HepG2 (cell line): Measurements from ENCODE around the gene PPP1R18. TPM values are rescaled to one million over a fixed set of nuclear protein-coding genes. Genes with fewer than 3 reads are reported as not detected.

Experiments used
- ELF4 ChIP-seq: sonication (generic); formaldehyde crosslinking; IDR thresholded peaks from 2 replicates; pipeline ENCODE4 v1.5.0; 2020; ENCODE audit warnings: missing genetic modification reagents, mild to moderate bottlenecking, moderate library complexity, borderline replicate concordance
- HNF4G ChIP-seq, 2 experiments: sonication (generic) in 1 of 2; formaldehyde crosslinking in 1 of 2; IDR thresholded peaks; 2 replicates each; pipeline versions ENCODE4 v1.4.0 to v1.6.1; 2011 to 2020; ENCODE audit warnings: borderline replicate concordance in 2 of 2, low read depth in 2 of 2, mild to moderate bottlenecking in 2 of 2, low read length in 1 of 2, missing genetic modification reagents in 1 of 2, moderate library complexity in 1 of 2
- NKX3-1 ChIP-seq: sonication (generic); formaldehyde crosslinking; IDR thresholded peaks from 2 replicates; pipeline ENCODE4 v1.5.0; 2020; ENCODE audit warnings: missing genetic modification reagents
- SP2 ChIP-seq: sonication (generic); formaldehyde crosslinking; IDR thresholded peaks from 2 replicates; pipeline ENCODE4 v1.5.1; 2020; ENCODE audit warnings: mild to moderate bottlenecking, missing genetic modification reagents
- THYN1 ChIP-seq: sonication (generic); formaldehyde crosslinking; IDR thresholded peaks from 2 replicates; pipeline ENCODE4 v1.8.1; 2023; ENCODE audit warnings: low read depth, mild to moderate bottlenecking, moderate library complexity, missing genetic modification reagents, borderline replicate concordance
- ZIK1 ChIP-seq: sonication (generic); formaldehyde crosslinking; IDR thresholded peaks from 2 replicates; pipeline ENCODE4 v1.5.0; 2020; ENCODE audit warnings: mild to moderate bottlenecking, low read depth, missing genetic modification reagents, borderline replicate concordance
- ZNF180 ChIP-seq: sonication (generic); formaldehyde crosslinking; IDR thresholded peaks from 2 replicates; pipeline ENCODE4 v1.4.0; 2020; ENCODE audit warnings: low read depth, missing genetic modification reagents, borderline replicate concordance
- ZNF230 ChIP-seq: sonication (generic); formaldehyde crosslinking; IDR thresholded peaks from 2 replicates; pipeline ENCODE4 v1.4.0; 2020; ENCODE audit warnings: mild to moderate bottlenecking, missing genetic modification reagents
- ZNF781 ChIP-seq: sonication (generic); formaldehyde crosslinking; IDR thresholded peaks from 2 replicates; pipeline ENCODE4 v1.5.1; 2020; ENCODE audit warnings: borderline replicate concordance, mild to moderate bottlenecking, missing genetic modification reagents; ENCODE audit errors: not compliant biosample characterization
- polyA plus RNA-seq, 8 experiments: library from polyadenylated mRNA; depleted of rRNA in 3 of 8; stranded (reverse) in 7 of 8; unstranded in 1 of 8; fragments of >200 nt; fragmentation: Illumina TruSeq in 4 of 8; extraction: Trizol in 4 of 8; gene quantifications; 2 replicates each; pipeline versions ENCODE4 v1.2.1 to v1.2.3, GENCODE V29; 2011 to 2016; ENCODE audit warnings: low read depth in 4 of 8, missing spikeins in 1 of 8, mixed read lengths in 1 of 8; ENCODE audit not compliant: insufficient read depth in 1 of 8
- total RNA-seq, 5 experiments: library from RNA; depleted of rRNA; stranded (reverse); fragments of >200 nt; fragmentation: Illumina TruSeq; extraction: Trizol; gene quantifications; 2 replicates each; pipeline ENCODE4 v1.2.3, GENCODE V29; 2016; ENCODE audit warnings: low read depth in 1 of 5
- TF ChIP-seq, protein P1 (sequence below): sonication (generic); formaldehyde crosslinking; IDR thresholded peaks from 2 replicates; pipeline ENCODE4 v1.5.1; 2020; ENCODE audit warnings: mild to moderate bottlenecking, missing genetic modification reagents, borderline replicate concordance
- TF ChIP-seq, protein P2 (sequence below): sonication (generic); formaldehyde crosslinking; IDR thresholded peaks from 2 replicates; pipeline ENCODE4 v1.5.0; 2020; ENCODE audit warnings: mild to moderate bottlenecking, missing genetic modification reagents, borderline replicate concordance
- TF ChIP-seq, protein P3 (sequence below): sonication (generic); formaldehyde crosslinking; conservative IDR thresholded peaks from 2 replicates; pipeline ENCODE4 v1.8.0; 2022; ENCODE audit warnings: missing genetic modification reagents
- TF ChIP-seq, protein P4 (sequence below): sonication (generic); formaldehyde crosslinking; IDR thresholded peaks from 2 replicates; pipeline ENCODE4 v1.5.1; 2020; ENCODE audit warnings: missing genetic modification reagents, mild to moderate bottlenecking, borderline replicate concordance

Gene PPP1R18
- total and polyA plus RNA-seq, 2 of the 13 experiments (the other 11 are each of a cell fraction or from before 2014, with no cell fraction given), result 4.9 to 9.2 TPM

DNA sequence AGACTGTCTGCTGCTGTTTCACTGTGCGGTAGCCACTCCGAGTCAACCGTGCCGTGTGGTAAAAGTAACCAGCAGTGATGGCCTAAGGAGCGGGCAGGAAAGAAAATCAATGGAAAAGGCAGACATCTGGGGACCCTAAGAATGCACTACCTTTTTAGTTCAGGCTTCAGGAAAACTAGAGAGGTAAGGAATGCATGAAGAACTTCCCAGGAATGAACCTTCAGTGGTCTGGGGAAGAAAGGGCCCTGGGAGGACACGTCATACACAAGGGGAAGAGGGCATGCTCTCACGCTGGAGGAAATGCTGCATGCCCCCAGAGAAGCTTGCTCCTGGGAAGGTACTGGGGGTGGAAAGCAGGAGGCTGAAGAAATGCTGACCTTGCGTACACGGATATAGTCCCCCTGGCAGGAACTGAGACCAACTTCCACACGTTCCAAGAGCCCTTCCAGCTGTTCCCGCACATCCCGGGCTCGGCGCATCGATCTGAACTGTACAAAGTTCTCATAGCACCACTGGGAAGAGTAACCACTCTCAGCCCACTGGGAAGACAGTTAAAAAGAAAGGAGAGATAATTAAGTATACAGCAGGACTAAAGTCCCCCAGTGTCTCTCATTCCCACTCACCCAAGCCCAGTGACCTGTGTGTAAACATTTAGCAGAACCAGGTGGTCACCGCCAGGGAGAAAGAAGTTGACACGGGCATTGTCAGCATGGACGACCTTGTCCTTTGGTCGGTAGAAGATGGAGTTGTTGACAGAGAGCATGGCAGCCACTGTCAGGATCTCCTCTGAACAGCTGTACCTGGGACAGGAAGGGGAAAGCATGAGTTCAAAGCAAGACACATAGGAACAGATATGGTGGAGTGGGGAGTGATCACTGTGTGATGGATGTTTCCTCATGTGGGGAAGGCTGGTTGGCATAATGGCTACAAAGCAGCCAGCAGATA lies 31.4 kb downstream of the PPP1R18 start (continued):
- TF ChIP-seq, protein P1, sequence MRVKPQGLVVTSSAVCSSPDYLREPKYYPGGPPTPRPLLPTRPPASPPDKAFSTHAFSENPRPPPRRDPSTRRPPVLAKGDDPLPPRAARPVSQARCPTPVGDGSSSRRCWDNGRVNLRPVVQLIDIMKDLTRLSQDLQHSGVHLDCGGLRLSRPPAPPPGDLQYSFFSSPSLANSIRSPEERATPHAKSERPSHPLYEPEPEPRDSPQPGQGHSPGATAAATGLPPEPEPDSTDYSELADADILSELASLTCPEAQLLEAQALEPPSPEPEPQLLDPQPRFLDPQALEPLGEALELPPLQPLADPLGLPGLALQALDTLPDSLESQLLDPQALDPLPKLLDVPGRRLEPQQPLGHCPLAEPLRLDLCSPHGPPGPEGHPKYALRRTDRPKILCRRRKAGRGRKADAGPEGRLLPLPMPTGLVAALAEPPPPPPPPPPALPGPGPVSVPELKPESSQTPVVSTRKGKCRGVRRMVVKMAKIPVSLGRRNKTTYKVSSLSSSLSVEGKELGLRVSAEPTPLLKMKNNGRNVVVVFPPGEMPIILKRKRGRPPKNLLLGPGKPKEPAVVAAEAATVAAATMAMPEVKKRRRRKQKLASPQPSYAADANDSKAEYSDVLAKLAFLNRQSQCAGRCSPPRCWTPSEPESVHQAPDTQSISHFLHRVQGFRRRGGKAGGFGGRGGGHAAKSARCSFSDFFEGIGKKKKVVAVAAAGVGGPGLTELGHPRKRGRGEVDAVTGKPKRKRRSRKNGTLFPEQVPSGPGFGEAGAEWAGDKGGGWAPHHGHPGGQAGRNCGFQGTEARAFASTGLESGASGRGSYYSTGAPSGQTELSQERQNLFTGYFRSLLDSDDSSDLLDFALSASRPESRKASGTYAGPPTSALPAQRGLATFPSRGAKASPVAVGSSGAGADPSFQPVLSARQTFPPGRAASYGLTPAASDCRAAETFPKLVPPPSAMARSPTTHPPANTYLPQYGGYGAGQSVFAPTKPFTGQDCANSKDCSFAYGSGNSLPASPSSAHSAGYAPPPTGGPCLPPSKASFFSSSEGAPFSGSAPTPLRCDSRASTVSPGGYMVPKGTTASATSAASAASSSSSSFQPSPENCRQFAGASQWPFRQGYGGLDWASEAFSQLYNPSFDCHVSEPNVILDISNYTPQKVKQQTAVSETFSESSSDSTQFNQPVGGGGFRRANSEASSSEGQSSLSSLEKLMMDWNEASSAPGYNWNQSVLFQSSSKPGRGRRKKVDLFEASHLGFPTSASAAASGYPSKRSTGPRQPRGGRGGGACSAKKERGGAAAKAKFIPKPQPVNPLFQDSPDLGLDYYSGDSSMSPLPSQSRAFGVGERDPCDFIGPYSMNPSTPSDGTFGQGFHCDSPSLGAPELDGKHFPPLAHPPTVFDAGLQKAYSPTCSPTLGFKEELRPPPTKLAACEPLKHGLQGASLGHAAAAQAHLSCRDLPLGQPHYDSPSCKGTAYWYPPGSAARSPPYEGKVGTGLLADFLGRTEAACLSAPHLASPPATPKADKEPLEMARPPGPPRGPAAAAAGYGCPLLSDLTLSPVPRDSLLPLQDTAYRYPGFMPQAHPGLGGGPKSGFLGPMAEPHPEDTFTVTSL (CRISPR knock-in tag), result peak; percentile 91; the same call in 1 of the 2 replicates
- TF ChIP-seq ELF4 (CRISPR knock-in tag) (no peak), THYN1 (no peak), ZIK1 (CRISPR knock-in tag) (0 out of 2 replicates have a peak, but pooled peaks have one; percentile 16), ZNF180 (CRISPR knock-in tag) (no peak), HNF4G (IDR thresholded peaks at IDR 0.05; ENCODE audit: borderline replicate concordance, low read depth, low read length) (peak; percentile 89), HNF4G (CRISPR knock-in tag; IDR thresholded peaks at IDR 0.05; ENCODE audit: borderline replicate concordance, low read depth) (peak; percentile 97), ZNF230 (CRISPR knock-in tag) (no peak; the same call in 1 of the 2 replicates), SP2 (CRISPR knock-in tag) (peak; percentile 50), NKX3-1 (no peak), ZNF781 (CRISPR knock-in tag) (no peak)
- TF ChIP-seq, protein P2, sequence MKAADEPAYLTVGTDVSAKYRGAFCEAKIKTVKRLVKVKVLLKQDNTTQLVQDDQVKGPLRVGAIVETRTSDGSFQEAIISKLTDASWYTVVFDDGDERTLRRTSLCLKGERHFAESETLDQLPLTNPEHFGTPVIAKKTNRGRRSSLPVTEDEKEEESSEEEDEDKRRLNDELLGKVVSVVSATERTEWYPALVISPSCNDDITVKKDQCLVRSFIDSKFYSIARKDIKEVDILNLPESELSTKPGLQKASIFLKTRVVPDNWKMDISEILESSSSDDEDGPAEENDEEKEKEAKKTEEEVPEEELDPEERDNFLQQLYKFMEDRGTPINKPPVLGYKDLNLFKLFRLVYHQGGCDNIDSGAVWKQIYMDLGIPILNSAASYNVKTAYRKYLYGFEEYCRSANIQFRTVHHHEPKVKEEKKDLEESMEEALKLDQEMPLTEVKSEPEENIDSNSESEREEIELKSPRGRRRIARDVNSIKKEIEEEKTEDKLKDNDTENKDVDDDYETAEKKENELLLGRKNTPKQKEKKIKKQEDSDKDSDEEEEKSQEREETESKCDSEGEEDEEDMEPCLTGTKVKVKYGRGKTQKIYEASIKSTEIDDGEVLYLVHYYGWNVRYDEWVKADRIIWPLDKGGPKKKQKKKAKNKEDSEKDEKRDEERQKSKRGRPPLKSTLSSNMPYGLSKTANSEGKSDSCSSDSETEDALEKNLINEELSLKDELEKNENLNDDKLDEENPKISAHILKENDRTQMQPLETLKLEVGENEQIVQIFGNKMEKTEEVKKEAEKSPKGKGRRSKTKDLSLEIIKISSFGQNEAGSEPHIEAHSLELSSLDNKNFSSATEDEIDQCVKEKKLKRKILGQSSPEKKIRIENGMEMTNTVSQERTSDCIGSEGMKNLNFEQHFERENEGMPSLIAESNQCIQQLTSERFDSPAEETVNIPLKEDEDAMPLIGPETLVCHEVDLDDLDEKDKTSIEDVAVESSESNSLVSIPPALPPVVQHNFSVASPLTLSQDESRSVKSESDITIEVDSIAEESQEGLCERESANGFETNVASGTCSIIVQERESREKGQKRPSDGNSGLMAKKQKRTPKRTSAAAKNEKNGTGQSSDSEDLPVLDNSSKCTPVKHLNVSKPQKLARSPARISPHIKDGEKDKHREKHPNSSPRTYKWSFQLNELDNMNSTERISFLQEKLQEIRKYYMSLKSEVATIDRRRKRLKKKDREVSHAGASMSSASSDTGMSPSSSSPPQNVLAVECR (CRISPR knock-in tag), result peak; percentile 96
- TF ChIP-seq, protein P3, sequence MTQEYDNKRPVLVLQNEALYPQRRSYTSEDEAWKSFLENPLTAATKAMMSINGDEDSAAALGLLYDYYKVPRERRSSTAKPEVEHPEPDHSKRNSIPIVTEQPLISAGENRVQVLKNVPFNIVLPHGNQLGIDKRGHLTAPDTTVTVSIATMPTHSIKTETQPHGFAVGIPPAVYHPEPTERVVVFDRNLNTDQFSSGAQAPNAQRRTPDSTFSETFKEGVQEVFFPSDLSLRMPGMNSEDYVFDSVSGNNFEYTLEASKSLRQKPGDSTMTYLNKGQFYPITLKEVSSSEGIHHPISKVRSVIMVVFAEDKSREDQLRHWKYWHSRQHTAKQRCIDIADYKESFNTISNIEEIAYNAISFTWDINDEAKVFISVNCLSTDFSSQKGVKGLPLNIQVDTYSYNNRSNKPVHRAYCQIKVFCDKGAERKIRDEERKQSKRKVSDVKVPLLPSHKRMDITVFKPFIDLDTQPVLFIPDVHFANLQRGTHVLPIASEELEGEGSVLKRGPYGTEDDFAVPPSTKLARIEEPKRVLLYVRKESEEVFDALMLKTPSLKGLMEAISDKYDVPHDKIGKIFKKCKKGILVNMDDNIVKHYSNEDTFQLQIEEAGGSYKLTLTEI (CRISPR knock-in tag), result no peak
- TF ChIP-seq, protein P4, sequence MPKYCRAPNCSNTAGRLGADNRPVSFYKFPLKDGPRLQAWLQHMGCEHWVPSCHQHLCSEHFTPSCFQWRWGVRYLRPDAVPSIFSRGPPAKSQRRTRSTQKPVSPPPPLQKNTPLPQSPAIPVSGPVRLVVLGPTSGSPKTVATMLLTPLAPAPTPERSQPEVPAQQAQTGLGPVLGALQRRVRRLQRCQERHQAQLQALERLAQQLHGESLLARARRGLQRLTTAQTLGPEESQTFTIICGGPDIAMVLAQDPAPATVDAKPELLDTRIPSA, result 0 out of 2 replicates have a peak, but pooled peaks have one; percentile 60
